Measurements from ENCODE around the gene TMEM175.

TMEM175 gene

DNA sequence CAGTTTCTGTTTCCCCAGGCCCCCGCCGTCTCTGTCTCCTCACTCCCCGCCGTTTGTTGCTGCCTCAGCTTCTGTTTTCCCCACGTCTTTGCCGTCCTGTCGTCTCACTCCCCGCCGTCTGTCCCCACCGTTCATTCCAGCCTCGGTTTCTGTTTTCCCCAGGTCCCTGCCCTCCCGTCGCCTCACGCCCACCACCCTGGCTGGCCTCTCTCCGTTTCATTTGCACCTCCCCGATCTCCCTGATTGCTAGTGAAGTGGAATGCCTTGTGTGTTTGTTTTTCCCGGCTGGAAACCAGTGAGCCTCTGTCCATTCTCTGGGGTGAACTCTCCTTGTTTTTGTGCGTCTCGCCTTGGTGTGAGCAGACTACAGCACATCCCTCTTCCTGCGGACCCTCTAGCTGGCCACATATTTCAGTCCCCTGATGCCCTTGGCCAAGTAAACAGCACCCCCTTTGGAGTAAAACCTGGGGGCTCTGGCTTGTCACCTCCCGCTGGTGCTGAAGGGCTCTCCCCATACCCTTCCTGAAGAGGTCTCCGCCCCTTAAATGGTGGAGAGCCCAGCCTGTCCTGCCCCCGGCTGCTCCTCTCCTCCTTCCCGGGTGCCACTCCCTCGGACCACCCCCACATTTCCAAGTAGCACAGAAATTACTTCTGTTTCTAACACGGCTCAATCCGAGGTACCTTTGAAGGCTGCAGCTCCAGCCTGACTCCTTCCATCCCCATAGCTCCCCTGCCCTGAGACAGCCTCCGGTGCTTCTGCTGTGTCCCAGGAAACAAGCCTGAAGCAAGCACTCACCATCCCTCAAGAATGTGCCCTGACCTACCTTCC lies 13.2 kb downstream of the TMEM175 start:
- no peak for FAIRE-seq

GRCh38 chr4:946103-946450 lies 13.8 kb downstream of the TMEM175 start:
- DNase-seq (ENCODE audit: insufficient read length, low spot score) (no peak), FAIRE-seq (no peak)

More for the DNA sequence above, 13.2 kb downstream of the TMEM175 start:
- DNase-seq (ENCODE audit: insufficient read length, low spot score), result no peak

GRCh38 chr4:946517-947471 lies 14.5 kb downstream of the TMEM175 start:
- DNase-seq (ENCODE audit: insufficient read length, low spot score) (no peak), FAIRE-seq (no peak)

DNA sequence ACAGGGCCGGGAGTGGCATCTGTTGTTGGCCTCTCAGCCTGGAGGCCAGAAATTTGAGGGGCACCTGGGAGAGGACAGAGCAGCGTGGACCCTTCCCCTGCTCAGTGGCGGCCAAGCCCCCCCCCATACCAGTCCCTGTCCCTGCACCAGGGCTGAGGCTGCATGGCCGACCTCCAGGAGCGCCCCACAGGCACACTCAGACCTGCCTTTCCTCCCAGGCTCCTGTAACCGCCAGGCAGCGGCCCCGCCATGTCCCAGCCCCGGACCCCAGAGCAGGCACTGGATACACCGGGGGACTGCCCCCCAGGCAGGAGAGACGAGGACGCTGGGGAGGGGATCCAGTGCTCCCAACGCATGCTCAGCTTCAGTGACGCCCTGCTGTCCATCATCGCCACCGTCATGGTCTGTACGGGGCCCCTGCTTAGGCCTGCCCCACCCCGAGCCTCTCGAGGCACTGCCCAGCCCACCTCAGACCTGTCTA lies 15.3 kb downstream of the TMEM175 start:
- FAIRE-seq (no peak), DNase-seq (ENCODE audit: insufficient read length, low spot score) (no peak)

GRCh38 chr4:948101-948935 lies 16.1 kb downstream of the TMEM175 start:
- DNase-seq (ENCODE audit: insufficient read length, low spot score), result no peak
- FAIRE-seq, result no peak

DNA sequence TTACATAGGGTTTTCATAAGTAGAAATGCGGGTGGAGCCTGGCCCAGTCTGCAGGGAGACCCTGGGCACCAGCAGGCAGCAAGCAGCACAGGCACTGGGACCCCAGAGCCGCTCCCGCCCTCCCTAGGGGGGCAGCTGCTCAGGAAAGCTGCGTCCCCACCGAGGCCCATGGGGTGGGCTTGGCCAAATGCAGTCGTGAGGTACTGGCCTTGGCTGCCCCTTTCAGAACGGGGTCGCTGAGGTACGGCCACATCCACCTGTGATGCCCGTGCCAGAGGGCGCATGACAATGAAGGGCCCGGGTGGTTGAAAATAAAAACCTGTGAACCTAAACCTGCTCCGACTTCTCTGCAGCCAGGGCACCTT lies 16.7 kb downstream of the TMEM175 start:
- DNase-seq (ENCODE audit: insufficient read length, low spot score) (no peak), FAIRE-seq (no peak)

- DNase-seq (ENCODE audit: insufficient read length, low spot score) (no peak), FAIRE-seq (no peak)
Measured at GRCh38 chr4:949656-950055, 17.4 kb downstream of the TMEM175 start.

DNA sequence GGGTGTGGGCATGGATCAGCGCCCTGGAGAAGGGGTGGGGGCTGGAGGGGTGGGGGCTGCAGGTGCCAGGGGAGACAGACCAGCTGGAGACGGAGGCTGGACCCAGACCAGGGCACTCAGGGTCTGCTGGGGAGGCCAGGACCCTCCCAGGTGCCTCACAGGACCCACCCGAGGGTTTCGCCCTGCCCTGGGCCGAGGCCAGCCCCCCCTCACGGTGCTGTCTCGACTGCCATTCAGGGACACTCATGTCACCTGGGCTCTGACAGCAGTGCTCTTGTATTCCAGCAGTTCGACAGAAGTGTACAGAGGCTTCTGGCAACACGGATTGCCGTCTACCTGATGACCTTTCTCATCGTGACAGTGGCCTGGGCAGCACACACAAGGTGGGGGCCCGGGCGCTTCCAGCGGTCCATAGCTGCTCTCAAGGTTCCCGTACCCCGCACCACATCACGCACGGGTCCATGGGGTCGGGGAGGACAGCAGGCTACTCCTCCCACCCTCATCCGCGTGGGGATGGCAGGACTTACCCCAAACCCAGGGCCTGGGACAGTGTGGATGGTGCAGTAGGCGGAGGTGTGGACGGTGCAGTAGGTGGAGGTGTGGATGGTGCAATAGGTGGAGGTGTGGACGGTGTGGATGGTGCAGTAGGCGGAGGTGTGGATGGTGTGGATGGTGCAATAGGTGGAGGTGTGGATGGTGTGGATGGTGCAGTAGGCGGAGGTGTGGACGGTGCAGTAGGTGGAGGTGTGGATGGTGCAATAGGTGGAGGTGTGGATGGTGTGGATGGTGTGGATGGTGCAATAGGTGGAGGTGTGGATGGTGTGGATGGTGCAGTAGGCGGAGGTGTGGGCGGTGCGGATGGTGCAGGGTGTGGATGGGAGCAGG lies 18.1 kb downstream of the TMEM175 start:
- no peak for DNase-seq (ENCODE audit: insufficient read length, low spot score)
- FAIRE-seq, result peak; percentile 95

DNA sequence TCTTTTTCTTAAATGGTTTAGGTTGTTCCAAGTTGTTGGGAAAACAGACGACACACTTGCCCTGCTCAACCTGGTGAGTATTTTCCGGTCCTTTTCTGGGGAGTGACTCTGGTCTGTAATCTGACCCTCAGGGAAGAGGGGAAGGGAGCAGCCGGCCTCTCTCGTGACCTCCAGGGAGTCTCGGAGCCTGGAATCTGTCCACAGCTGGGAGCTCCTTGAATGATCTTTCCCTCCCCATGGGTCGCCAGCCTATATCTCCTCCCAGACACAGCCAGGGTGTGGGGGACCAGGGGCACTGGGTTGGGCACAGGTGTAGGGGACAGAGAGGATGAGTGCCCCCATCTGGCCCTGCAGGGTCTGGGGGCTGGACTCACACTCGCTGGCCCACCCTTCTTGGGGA lies 18.9 kb downstream of the TMEM175 start:
- FAIRE-seq (no peak), DNase-seq (ENCODE audit: insufficient read length, low spot score) (no peak)

DNA sequence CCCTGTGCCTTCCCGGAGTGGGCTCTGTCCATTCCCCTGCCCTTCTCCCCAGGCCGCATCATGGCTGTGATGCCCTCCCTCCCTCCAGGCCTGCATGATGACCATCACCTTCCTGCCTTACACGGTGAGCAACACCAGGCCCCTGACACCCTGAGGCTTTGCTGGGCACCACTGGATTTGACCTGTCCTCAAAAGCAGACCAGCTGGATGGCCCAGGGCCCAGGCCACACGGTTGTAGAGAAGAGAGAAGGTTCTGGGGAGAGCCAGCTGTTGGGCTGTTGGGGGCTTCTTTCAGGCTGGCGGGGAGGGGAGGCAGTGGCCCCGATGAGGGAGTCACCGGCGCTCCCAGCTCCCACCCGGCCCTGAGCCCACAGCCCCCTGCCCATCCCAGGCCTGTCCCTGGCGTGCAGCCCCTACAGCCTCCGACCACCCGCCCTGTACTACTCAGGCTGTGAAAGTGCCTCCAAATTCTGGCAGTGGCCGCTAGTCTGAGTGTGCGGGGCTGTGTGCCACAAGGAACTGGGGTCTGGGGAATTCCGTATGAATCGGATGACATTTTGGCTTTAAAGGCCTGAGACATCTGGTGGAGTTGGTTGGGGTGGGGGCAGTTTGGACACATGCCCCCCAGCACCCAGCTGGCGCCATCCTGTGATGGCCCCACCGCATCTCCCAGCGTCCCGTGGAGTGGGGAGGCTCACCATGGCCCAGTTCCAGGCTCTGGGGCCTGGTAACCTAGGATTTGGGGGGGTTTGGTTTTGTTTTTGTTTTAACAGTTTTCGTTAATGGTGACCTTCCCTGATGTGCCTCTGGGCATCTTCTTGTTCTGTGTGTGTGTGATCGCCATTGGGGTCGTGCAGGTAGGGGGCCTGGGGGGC lies 19.6 kb downstream of the TMEM175 start:
- no peak for DNase-seq (ENCODE audit: insufficient read length, low spot score)
- FAIRE-seq, result no peak

DNA sequence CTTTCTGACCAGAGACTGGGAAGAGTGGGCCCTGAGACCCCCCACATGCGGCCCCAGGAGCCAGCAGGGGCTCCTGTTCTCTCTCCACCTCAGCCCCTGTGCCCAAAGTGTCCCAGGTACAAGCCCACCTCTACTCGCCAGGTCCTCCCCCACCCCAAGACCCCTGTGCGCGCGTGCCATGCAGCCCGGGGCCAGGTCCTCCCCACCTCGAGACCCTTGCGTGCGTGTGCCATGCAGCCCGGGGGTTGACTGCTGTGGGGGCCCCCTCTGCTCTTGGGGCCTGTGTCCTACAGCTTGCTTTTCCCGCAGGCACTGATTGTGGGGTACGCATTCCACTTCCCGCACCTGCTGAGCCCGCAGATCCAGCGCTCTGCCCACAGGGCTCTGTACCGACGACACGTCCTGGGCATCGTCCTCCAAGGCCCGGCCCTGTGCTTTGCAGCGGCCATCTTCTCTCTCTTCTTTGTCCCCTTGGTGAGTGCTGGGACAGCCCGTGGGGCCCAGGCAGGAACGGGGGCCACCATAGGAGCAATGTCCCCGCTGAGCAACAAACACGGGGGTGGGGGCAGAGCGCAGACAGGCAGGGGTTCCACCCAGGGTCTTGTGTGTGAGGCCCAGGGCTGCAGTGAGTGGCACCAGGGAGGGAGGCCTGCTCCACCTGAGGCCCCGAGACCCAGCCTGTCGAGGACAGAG lies 20.8 kb downstream of the TMEM175 start:
- FAIRE-seq (no peak), DNase-seq (ENCODE audit: insufficient read length, low spot score) (no peak)

GRCh38 chr4:953574-953915 lies 21.3 kb downstream of the TMEM175 start:
- DNase-seq (ENCODE audit: insufficient read length, low spot score), result no peak
- no peak for FAIRE-seq

- DNase-seq (ENCODE audit: insufficient read length, low spot score) (no peak), FAIRE-seq (no peak)
Measured at GRCh38 chr4:954211-955020, 22.2 kb downstream of the TMEM175 start.

- FAIRE-seq (no peak), DNase-seq (ENCODE audit: insufficient read length, low spot score) (no peak)
Measured at GRCh38 chr4:955161-955921, 23.1 kb downstream of the TMEM175 start.

- no peak for DNase-seq (ENCODE audit: insufficient read length, low spot score)
- no peak for FAIRE-seq
Measured at GRCh38 chr4:955931-956381, 23.7 kb downstream of the TMEM175 start.

GRCh38 chr4:956531-957230 lies 24.4 kb downstream of the TMEM175 start:
- FAIRE-seq (no peak), DNase-seq (ENCODE audit: insufficient read length, low spot score) (no peak)
